Fibroblast of pulmonary artery (primary cell): Measurements from ENCODE around the gene RPL29.

ENCODE experiments used
- DNase-seq: peaks from one replicate; pipeline ENCODE4 v3.0.0-alpha.2; 2010; ENCODE audit warnings: low read depth
- H3K4me3 ChIP-seq: replicated peaks from 2 replicates; pipeline ENCODE4 v1.5.1; 2011; ENCODE audit warnings: low read depth, mild to moderate bottlenecking, control low read depth, low read length, moderate library complexity
- TF ChIP-seq, protein P1 (sequence below): IDR thresholded peaks from 2 replicates; pipeline ENCODE4 v1.5.1; 2011; ENCODE audit warnings: mild to moderate bottlenecking, control low read depth, low read length, inconsistent platforms; ENCODE audit errors: missing control alignments

Gene RPL29

DNA sequence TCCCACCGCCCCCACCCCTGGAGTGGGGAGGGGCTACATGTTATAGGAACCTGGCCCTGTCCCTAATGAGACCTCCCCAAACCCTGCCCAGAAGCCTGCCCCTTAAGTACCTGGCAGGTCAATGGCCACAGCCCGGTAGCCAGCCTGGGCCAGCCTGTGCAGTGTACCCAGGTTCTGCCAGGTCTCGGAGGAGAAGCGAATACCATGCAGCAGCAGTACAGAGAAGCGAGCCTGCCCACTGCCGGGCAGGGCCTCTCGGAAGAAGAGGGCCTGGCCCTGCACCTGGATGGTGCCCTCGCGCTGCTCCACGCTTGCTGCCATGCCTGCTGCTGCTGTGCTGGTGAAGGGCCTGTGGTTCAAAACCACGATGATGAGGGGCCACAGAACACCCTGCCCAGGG is 24.3 kb downstream of the RPL29 start:
- no peak for DNase-seq
- H3K4me3 ChIP-seq, result no peak overlapping the region

DNA sequence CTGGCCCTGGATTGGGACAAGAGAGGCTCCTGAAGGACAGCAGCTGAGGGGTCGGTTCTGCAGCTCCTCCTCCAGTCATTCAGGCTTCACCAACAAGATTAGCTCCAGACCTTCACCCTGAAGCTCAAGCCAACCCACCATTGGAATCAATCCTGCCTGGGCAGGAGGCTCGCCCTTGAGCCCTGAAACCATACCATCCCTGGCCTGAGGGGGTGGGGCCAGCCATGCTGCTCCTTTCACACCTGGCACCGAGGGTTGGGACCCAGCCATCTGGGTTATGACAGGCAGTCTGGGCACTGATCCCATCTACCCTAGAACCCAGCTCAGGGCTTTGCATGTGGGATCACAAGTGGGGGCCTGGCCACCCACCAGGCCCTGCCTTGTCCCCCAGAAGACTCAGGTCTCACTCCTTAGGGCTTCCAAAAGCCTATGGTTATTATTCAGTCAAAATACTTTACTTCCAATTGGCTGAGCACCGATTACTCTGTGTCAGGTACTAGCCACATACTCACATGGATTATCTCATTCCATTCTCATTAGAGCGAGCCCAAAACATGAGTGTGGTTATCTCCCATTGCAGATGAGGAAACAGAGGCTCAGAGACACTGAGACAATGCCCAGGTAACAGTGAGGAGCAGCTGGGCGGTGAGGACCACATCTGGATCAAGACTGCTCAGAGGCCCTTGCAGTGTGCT is 24.9 kb downstream of the RPL29 start:
- no peak overlapping the region for H3K4me3 ChIP-seq
- TF ChIP-seq, protein P1, sequence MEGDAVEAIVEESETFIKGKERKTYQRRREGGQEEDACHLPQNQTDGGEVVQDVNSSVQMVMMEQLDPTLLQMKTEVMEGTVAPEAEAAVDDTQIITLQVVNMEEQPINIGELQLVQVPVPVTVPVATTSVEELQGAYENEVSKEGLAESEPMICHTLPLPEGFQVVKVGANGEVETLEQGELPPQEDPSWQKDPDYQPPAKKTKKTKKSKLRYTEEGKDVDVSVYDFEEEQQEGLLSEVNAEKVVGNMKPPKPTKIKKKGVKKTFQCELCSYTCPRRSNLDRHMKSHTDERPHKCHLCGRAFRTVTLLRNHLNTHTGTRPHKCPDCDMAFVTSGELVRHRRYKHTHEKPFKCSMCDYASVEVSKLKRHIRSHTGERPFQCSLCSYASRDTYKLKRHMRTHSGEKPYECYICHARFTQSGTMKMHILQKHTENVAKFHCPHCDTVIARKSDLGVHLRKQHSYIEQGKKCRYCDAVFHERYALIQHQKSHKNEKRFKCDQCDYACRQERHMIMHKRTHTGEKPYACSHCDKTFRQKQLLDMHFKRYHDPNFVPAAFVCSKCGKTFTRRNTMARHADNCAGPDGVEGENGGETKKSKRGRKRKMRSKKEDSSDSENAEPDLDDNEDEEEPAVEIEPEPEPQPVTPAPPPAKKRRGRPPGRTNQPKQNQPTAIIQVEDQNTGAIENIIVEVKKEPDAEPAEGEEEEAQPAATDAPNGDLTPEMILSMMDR, result no peak
- DNase-seq, result no peak

More for the DNA sequence above, 24.3 kb downstream of the RPL29 start:
- TF ChIP-seq, protein P1, result no peak

DNA sequence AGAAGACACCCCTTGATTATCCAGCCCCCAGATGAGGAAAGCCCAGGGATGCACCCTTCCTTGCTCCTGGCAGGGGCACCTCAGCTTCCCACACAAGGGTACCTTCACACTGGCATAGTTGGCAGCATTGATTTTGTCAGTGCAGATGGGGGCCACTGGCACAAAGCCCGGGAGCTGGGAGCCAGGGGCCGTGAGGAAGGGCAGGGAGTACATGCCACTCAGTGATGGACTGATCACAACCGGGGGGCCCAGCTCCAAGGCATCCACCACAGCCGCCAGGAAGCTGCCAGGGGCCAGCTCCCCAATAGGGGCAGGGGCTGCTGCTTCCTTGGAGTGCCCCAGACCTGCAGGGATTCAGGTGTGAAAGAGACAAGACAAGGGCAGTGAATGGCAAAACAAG is 25.9 kb downstream of the RPL29 start:
- TF ChIP-seq, protein P1, result no peak
- no peak overlapping the region for H3K4me3 ChIP-seq
- no peak for DNase-seq

DNA sequence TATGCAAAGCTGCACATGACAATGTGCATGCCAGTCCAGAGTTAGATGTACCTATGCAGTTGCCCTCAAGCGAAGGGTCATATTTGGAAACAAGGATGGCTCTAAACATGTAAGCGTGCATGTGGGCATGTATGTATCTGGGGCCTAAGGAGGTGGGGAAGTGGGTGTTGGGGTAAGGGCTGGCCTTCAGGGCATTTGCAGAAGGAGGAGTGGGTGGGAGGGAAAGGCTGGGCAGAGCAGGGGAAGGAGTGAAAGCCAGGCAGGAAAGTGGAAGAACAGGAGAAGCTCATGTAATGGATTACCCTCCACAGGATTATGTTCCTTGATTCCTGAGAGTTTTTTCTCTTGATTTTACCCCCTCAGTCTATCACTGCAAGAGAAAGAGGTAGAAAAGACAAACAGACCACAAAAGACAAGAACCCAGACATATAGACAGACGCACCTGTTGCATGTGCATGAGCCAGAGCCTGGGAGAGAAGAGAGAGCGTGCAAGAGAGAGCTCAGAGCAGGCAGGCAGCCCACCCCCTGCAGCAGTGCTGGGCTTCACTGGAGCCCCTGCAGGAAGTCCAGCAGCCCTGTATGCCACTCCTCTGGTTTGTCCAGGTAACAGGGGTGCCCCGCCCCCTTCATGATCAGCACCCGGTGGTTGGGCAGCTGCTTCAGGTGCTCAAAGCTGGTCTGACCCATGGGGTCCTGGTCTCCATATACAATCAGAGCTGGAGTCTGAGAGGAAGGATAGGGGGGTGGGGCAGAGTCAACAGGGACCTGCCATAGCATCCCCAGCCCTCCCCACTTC is 26.6 kb downstream of the RPL29 start:
- H3K4me3 ChIP-seq, result no peak overlapping the region
- DNase-seq, result no peak
- TF ChIP-seq, protein P1, result no peak

DNA sequence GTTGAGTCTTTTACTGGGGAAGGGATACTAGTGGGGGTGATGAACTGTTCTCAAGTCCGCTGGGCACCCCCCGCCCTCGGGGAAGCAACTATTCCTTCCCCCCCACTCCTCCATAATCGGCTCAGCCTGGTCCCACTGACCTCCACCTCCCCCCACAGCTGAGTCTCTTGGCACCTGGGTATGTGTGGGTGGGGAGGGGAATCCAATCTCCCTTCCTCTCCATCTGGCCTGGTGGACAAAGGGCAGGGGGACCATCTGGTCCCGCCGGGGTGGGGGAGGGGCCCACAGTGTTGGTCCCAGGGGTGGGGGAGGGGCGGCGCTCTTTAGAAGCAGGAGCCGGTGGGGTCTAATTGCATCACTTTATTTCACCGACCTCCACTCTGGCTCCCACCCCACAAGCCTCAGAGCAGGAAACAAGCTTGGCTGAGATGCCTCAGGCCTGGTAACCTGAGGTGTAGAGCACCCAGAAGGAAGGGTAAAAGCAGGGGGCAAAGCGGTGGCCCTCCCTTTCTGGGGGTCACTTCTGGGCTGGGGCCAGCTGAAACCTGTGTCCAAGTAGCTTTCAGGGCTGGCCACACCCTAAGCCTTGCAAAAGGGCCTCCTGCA is 27.4 kb downstream of the RPL29 start:
- TF ChIP-seq, protein P1, result no peak

DNA sequence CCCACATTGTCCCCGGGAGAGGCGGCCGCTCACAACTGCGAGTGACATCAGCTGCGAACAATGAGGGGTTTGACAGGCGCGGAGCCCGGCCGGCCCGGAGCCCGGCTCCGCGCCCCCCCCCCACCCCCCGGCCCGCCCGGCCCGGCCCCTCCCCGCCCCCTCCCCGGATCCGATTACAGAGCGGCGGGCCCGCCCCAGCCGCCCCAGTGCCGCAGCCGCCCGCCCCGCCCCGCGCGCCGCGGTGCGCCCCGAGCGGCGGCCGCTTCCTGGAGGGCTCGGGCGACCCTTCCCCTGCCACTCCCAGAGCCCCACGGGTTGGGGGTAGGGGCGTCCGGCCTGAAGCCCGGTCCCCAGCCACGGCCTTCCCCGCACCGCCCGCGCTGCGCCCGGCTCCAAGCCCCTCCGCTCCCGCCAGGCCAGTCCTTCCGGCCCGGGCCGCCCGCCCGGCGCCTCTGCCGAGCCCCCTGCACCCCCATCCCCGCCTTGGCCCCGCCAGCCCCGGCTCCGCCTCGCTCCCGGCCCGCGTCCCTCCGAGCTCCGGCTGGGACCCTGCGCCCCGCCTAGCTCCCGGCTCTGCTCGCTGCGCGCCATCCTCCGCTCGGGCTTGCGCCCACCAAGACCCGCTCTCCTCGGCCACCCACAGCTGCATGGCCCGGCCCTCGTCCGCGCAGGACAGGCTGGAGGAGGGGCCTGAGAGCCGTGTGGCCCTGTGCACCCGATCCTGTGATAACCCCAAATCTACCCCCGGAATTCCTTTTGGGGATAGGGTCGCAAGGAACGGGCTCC is 28.1 kb downstream of the RPL29 start, which contains the start of gene PCBP4:
TSS of gene PCBP4 (minus strand) at position 71 of the 786 bp plus-strand sequence. CDS start 6,214 bp downstream, outside the sequence.
- TF ChIP-seq, protein P1, result no peak
- peak within 1 kb of the TSS; percentile 67 for H3K4me3 ChIP-seq
- peak; percentile 31 for DNase-seq

More for the DNA sequence above, 27.4 kb downstream of the RPL29 start:
- peak overlapping the region; percentile 67 for H3K4me3 ChIP-seq
- peak; percentile 16 for DNase-seq
